ENCODE measurements around the gene CLCA1.

DNA sequence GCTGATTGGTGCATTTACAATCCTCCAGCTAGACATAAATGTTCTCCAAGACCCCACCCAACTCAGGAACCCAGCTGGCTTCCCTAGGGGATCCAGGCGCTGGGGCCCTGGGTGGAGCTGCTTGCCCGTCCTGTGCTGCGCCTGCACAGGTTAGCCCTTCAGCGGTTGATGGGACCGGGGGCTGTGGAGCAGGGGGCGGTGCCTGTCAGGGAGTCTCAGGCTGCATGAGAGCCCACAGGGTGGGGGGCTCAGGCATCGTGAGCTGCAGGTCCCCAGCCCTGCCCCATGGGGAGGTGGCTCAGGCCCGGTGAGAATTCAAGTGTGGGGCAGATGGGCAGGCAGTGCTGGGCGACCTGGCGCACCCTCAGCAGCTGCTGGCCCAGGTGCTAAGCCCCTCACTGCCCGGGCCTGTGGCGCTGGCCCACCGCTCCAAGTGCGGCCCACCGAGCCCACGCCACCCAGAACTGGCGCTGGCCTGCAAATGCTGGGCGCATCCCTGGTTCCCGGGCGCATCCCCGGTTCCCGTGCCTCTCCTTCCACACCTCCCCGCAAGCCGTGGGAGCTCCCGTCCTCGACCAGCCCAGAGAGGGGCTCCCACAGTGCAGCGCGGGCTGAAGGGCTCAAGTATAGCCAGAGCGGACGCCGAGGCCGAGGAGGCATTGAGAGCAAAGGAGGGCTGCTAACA is 55.1 kb downstream of the CLCA1 start:
- TF ChIP-seq EP300 (IDR thresholded peaks at IDR 0.05; ENCODE audit: borderline replicate concordance in 1 of 2, low read depth in 1 of 2, low read length in 1 of 2) = no peak
- TF ChIP-seq, protein P1, sequence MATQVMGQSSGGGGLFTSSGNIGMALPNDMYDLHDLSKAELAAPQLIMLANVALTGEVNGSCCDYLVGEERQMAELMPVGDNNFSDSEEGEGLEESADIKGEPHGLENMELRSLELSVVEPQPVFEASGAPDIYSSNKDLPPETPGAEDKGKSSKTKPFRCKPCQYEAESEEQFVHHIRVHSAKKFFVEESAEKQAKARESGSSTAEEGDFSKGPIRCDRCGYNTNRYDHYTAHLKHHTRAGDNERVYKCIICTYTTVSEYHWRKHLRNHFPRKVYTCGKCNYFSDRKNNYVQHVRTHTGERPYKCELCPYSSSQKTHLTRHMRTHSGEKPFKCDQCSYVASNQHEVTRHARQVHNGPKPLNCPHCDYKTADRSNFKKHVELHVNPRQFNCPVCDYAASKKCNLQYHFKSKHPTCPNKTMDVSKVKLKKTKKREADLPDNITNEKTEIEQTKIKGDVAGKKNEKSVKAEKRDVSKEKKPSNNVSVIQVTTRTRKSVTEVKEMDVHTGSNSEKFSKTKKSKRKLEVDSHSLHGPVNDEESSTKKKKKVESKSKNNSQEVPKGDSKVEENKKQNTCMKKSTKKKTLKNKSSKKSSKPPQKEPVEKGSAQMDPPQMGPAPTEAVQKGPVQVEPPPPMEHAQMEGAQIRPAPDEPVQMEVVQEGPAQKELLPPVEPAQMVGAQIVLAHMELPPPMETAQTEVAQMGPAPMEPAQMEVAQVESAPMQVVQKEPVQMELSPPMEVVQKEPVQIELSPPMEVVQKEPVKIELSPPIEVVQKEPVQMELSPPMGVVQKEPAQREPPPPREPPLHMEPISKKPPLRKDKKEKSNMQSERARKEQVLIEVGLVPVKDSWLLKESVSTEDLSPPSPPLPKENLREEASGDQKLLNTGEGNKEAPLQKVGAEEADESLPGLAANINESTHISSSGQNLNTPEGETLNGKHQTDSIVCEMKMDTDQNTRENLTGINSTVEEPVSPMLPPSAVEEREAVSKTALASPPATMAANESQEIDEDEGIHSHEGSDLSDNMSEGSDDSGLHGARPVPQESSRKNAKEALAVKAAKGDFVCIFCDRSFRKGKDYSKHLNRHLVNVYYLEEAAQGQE (IDR thresholded peaks at IDR 0.05; ENCODE audit: low read depth, low read length) = no peak
- TF ChIP-seq, protein P2, sequence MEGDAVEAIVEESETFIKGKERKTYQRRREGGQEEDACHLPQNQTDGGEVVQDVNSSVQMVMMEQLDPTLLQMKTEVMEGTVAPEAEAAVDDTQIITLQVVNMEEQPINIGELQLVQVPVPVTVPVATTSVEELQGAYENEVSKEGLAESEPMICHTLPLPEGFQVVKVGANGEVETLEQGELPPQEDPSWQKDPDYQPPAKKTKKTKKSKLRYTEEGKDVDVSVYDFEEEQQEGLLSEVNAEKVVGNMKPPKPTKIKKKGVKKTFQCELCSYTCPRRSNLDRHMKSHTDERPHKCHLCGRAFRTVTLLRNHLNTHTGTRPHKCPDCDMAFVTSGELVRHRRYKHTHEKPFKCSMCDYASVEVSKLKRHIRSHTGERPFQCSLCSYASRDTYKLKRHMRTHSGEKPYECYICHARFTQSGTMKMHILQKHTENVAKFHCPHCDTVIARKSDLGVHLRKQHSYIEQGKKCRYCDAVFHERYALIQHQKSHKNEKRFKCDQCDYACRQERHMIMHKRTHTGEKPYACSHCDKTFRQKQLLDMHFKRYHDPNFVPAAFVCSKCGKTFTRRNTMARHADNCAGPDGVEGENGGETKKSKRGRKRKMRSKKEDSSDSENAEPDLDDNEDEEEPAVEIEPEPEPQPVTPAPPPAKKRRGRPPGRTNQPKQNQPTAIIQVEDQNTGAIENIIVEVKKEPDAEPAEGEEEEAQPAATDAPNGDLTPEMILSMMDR (IDR thresholded peaks at IDR 0.05) = no peak
- TF ChIP-seq, protein P3, sequence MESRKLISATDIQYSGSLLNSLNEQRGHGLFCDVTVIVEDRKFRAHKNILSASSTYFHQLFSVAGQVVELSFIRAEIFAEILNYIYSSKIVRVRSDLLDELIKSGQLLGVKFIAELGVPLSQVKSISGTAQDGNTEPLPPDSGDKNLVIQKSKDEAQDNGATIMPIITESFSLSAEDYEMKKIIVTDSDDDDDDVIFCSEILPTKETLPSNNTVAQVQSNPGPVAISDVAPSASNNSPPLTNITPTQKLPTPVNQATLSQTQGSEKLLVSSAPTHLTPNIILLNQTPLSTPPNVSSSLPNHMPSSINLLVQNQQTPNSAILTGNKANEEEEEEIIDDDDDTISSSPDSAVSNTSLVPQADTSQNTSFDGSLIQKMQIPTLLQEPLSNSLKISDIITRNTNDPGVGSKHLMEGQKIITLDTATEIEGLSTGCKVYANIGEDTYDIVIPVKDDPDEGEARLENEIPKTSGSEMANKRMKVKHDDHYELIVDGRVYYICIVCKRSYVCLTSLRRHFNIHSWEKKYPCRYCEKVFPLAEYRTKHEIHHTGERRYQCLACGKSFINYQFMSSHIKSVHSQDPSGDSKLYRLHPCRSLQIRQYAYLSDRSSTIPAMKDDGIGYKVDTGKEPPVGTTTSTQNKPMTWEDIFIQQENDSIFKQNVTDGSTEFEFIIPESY (IDR thresholded peaks at IDR 0.05; ENCODE audit: borderline replicate concordance, low read depth) = no peak
- TF ChIP-seq, protein P4, sequence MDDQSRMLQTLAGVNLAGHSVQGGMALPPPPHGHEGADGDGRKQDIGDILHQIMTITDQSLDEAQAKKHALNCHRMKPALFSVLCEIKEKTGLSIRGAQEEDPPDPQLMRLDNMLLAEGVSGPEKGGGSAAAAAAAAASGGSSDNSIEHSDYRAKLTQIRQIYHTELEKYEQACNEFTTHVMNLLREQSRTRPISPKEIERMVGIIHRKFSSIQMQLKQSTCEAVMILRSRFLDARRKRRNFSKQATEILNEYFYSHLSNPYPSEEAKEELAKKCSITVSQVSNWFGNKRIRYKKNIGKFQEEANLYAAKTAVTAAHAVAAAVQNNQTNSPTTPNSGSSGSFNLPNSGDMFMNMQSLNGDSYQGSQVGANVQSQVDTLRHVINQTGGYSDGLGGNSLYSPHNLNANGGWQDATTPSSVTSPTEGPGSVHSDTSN (IDR thresholded peaks at IDR 0.05) = no peak

Measured in SK-N-SH (cell line).